ENCODE results near the gene PCDHGB4. TPM values are rescaled to one million over a fixed set of nuclear protein-coding genes. Genes with fewer than 3 reads are reported as not detected.
"Not testable (repeated sequence)": the region's sequence is repeated elsewhere in the genome, so short reads cannot be mapped to it uniquely, and the experiment has no call there.

Gene PCDHGB4
- total RNA-seq, 2 experiments from 2014 or later: 0.07 TPM; not detected in 1

- Mint-ChIP-seq H3K27me3 (peaks cover 68% of the 10 kb centered on the region), H3K9me3 (peaks cover 36% of the 10 kb centered on the region), H3K36me3 (peaks cover 35% of the 10 kb centered on the region), H3K4me1 (ENCODE audit: low read depth) (peaks cover 4% of the 10 kb centered on the region), H3K4me3 (peak overlapping the region; percentile 72), H3K27ac (no peak overlapping the region)
- DNase-seq: no peak
- ChIA-PET CTCF (interaction anchor here (0.6 to 2.6 kb wide), 18 partner anchors 8 to 225 kb away, joined by 3 to 27 read pairs (median 5); partner anchors contain the start of genes PCDHGA10, PCDHGA12, PCDHGB2 and PCDHGB3), POLR2A (interaction anchor here (0.6 to 1.4 kb wide), 2 partner anchors 101 to 262 kb away, joined by 3 to 4 read pairs; partner anchors contain the start of gene TAF7)
- intact Hi-C loops (cut with micrococcal nuclease): loop anchor here (5.0 kb wide), 1 partner anchor 56 kb away; the partner anchor contains the start of gene PCDHGC3
Observed at GRCh38 chr5:141421489-141421855, 34.0 kb downstream of the PCDHGB4 start.

DNA sequence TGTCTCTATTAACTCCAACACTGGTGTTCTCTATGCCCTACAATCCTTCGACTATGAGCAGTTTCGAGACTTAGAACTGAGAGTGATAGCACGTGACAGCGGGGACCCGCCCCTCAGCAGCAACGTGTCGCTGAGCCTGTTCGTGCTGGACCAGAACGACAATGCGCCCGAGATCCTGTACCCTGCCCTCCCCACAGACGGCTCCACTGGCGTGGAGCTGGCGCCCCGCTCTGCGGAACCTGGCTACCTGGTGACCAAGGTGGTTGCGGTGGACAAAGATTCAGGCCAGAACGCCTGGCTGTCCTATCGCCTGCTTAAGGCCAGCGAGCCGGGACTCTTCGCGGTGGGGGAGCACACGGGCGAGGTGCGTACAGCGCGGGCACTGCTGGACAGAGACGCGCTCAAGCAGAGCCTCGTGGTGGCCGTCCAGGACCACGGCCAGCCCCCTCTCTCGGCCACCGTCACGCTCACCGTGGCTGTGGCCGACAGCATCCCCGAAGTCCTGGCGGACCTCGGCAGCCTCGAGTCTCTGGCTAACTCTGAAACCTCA lies 35.3 kb downstream of the PCDHGB4 start:
- Mint-ChIP-seq H3K27me3 (peaks cover 67% of the 10 kb centered on the region), H3K4me3 (no peak overlapping the region), H3K27ac (no peak overlapping the region), H3K36me3 (peaks cover 34% of the 10 kb centered on the region), H3K4me1 (ENCODE audit: low read depth) (peaks cover 4% of the 10 kb centered on the region), H3K9me3 (peaks cover 36% of the 10 kb centered on the region)
- no peak for DNase-seq
- intact Hi-C loops (cut with micrococcal nuclease): loop anchor here (5.0 kb wide), 1 partner anchor 54 kb away; the partner anchor contains the start of gene PCDHGC3
- CTCF ChIA-PET: interaction anchor here (0.6 to 2.6 kb wide), 3 partner anchors 89 to 1162 kb away, joined by 3 to 27 read pairs (median 3); no protein-coding TSS in a partner anchor
- POLR2A ChIA-PET: no interaction called here

DNA sequence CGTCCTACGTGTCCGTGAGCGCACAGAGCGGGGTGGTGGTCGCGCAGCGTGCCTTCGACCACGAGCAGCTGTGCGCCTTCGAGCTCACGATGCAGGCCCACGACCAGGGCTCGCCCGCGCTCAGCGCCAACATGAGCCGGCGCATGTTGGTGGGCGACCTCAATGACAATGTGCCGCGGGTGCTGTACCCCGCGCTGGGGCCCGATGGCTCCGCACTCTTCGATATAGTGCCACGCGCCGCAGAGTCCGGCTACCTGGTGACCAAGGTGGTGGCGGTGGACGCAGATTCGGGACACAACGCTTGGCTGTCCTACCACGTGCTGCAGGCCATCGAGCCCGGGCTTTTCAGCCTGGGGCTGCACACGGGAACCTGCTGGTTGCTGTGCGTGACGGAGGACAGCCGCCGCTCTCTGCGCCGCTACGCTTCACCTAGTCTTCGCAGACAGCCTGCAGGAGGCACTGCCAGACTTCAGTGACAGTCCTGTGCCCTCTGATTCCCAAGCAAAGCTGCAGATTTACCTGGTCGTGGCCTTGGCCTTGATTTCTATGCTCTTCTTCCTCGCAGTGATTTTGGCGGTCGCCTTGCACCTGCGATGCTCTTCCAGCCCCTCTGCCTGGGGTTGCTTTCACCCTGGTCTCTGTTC lies 40.4 kb downstream of the PCDHGB4 start:
- DNase-seq: no peak
- peaks cover 58% of the 10 kb centered on the region for H3K27me3 Mint-ChIP-seq
- POLR2A ChIA-PET: no interaction called here
- no peak overlapping the region for H3K27ac Mint-ChIP-seq
- H3K4me1 Mint-ChIP-seq (ENCODE audit: low read depth): peaks cover 4% of the 10 kb centered on the region
- H3K9me3 Mint-ChIP-seq: peaks cover 26% of the 10 kb centered on the region
- H3K4me3 Mint-ChIP-seq: no peak overlapping the region
- intact Hi-C loops (cut with micrococcal nuclease): no loop called here
- CTCF ChIA-PET: interaction anchor here (1.4 to 4.7 kb wide), 3 partner anchors 7 to 130 kb away, joined by 5 to 32 read pairs (median 21); partner anchors contain the start of genes PCDHGA10 and PCDHGA11
- peaks cover 25% of the 10 kb centered on the region for H3K36me3 Mint-ChIP-seq

- intact Hi-C loops (cut with micrococcal nuclease): no loop called here
- Mint-ChIP-seq H3K27me3 (peaks cover 56% of the 10 kb centered on the region), H3K4me3 (peak within 1 kb of the TSS; percentile 49), H3K9me3 (peaks cover 23% of the 10 kb centered on the region), H3K36me3 (peaks cover 20% of the 10 kb centered on the region), H3K4me1 (ENCODE audit: low read depth) (peaks cover 4% of the 10 kb centered on the region), H3K27ac (peak within 1 kb of the TSS; percentile 63)
- CTCF ChIA-PET: interaction anchor here (0.6 to 4.7 kb wide), 24 partner anchors 9 to 1686 kb away, joined by 3 to 32 read pairs (median 5); partner anchors contain the start of genes PCDHGA10, PCDHGA11, PCDHGB3 and PCDHGB5
- POLR2A ChIA-PET: no interaction called here
- DNase-seq: peak; percentile 43
Observed at GRCh38 chr5:141430332-141431113, 43.0 kb downstream of the PCDHGB4 start, which contains the start of gene PCDHGA12. PCDHGA12 (plus strand) TSS chr5:141430507; CDS start chr5:141430760, 253 bp downstream.

GRCh38 chr5:141431286-141431685 lies 43.8 kb downstream of the PCDHGB4 start:
- Mint-ChIP-seq H3K4me3 (no peak overlapping the region), H3K9me3 (peaks cover 23% of the 10 kb centered on the region), H3K27ac (no peak overlapping the region), H3K36me3 (peaks cover 20% of the 10 kb centered on the region), H3K4me1 (ENCODE audit: low read depth) (peaks cover 4% of the 10 kb centered on the region), H3K27me3 (peaks cover 51% of the 10 kb centered on the region)
- ChIA-PET POLR2A (no interaction called here), CTCF (interaction anchor here (0.6 to 4.7 kb wide), 12 partner anchors 10 to 1302 kb away, joined by 3 to 32 read pairs (median 5); partner anchors contain the start of genes PCDHGA10, PCDHGA11 and TAF7)
- intact Hi-C loops (cut with micrococcal nuclease): no loop called here
- DNase-seq: no peak

DNA sequence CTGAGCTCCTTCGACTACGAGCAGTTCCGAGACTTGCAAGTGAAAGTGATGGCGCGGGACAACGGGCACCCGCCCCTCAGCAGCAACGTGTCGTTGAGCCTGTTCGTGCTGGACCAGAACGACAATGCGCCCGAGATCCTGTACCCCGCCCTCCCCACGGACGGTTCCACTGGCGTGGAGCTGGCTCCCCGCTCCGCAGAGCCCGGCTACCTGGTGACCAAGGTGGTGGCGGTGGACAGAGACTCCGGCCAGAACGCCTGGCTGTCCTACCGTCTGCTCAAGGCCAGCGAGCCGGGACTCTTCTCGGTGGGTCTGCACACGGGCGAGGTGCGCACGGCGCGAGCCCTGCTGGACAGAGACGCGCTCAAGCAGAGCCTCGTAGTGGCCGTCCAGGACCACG lies 44.8 kb downstream of the PCDHGB4 start:
- POLR2A ChIA-PET: not testable (repeated sequence)
- peaks cover 17% of the 10 kb centered on the region for H3K36me3 Mint-ChIP-seq
- CTCF ChIA-PET: interaction anchor here (1.1 to 4.7 kb wide), 2 partner anchors 11 to 18 kb away, joined by 3 to 32 read pairs; partner anchors contain the start of gene PCDHGA10

GRCh38 chr5:141432726-141433125 lies 45.2 kb downstream of the PCDHGB4 start:
- intact Hi-C loops (cut with micrococcal nuclease); CTCF ChIA-PET: not testable (repeated sequence)
- H3K27me3 Mint-ChIP-seq: peaks cover 44% of the 10 kb centered on the region

More for the DNA sequence above, 44.8 kb downstream of the PCDHGB4 start:
- intact Hi-C loops (cut with micrococcal nuclease); H3K27ac Mint-ChIP-seq; DNase-seq; H3K4me3 Mint-ChIP-seq; H3K4me1 Mint-ChIP-seq (ENCODE audit: low read depth): not testable (repeated sequence)
- peaks cover 23% of the 10 kb centered on the region for H3K9me3 Mint-ChIP-seq
- peaks cover 44% of the 10 kb centered on the region for H3K27me3 Mint-ChIP-seq

GRCh38 chr5:141434006-141434405 lies 46.5 kb downstream of the PCDHGB4 start:
- CTCF ChIA-PET: no interaction called here
- Mint-ChIP-seq H3K4me3 (no peak overlapping the region), H3K27me3 (peaks cover 40% of the 10 kb centered on the region), H3K27ac (no peak overlapping the region), H3K4me1 (ENCODE audit: low read depth) (peaks cover 4% of the 10 kb centered on the region), H3K36me3 (peaks cover 13% of the 10 kb centered on the region), H3K9me3 (peaks cover 19% of the 10 kb centered on the region)
- POLR2A ChIA-PET: no interaction called here
- DNase-seq: no peak
- intact Hi-C loops (cut with micrococcal nuclease): no loop called here

More at GRCh38 chr5:141432726-141433125, 45.2 kb downstream of the PCDHGB4 start:
- DNase-seq; H3K27ac Mint-ChIP-seq; H3K4me3 Mint-ChIP-seq; POLR2A ChIA-PET; H3K4me1 Mint-ChIP-seq (ENCODE audit: low read depth): not testable (repeated sequence)
- H3K36me3 Mint-ChIP-seq: peaks cover 17% of the 10 kb centered on the region
- peaks cover 23% of the 10 kb centered on the region for H3K9me3 Mint-ChIP-seq

GRCh38 chr5:141437221-141437620 lies 49.7 kb downstream of the PCDHGB4 start:
- DNase-seq: no peak
- Mint-ChIP-seq H3K27me3 (peaks cover 21% of the 10 kb centered on the region), H3K9me3 (peaks cover 7% of the 10 kb centered on the region), H3K4me3 (no peak overlapping the region), H3K27ac (no peak overlapping the region), H3K4me1 (ENCODE audit: low read depth) (no peaks in the 10 kb centered on the region), H3K36me3 (peaks cover 2% of the 10 kb centered on the region)
- intact Hi-C loops (cut with micrococcal nuclease): no loop called here
- POLR2A ChIA-PET: no interaction called here
- CTCF ChIA-PET: no interaction called here

DNA sequence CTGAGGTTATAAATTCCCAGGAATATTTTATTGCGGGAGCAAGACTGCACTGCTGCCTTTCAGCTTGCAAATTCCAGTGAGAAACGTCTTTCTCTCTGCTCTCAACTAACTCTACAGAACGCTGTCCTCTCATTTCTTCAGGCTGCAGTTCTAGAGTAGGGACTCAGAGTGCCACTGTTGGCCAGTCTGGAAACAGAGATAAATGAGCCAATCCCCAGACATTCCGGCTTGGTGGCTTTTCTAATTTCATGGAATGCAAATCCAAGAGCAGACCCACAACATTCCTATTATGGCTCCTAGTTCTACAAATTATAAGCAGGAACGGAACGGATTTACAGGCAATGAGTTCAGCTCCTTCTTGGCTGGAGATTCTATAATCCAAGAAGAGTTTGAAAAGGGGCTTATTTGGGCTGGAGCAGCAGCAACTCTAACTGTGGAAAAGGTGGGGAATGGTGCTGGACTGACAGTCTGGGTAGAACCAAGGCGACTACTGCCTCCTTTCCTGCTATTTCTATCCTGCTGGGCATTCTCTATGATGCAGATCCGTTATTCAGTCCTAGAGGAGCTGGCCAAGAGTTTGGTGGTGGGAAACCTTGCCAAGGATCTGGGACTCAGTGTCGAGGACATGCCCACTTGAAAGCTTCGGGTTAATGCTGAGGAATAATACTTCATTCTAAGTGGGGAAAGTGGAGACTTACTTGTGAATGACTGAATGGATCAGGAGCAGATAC lies 52.1 kb downstream of the PCDHGB4 start:
- Mint-ChIP-seq H3K27me3 (peaks cover 10% of the 10 kb centered on the region), H3K27ac (no peak overlapping the region), H3K4me3 (no peak overlapping the region), H3K4me1 (ENCODE audit: low read depth) (no peaks in the 10 kb centered on the region), H3K9me3 (no peaks in the 10 kb centered on the region), H3K36me3 (no peaks in the 10 kb centered on the region)
- no peak for DNase-seq
- ChIA-PET CTCF (interaction anchor here (0.6 to 1.1 kb wide), 2 partner anchors 73 to 85 kb away, joined by 3 to 4 read pairs; no protein-coding TSS in a partner anchor), POLR2A (no interaction called here)
- intact Hi-C loops (cut with micrococcal nuclease): no loop called here

All from activated CD4-positive, alpha-beta memory T cell treated with anti-CD3 and anti-CD28 coated beads for 36 hours (primary cell).